Measurements from ENCODE around the gene STARD4. TPM values are rescaled to one million over a fixed set of nuclear protein-coding genes. Genes with fewer than 3 reads are reported as not detected.

STARD4 gene
- total RNA-seq, 3 donors from 2014 or later, result 18.8 to 37.5 (median 36.0) TPM

GRCh38 chr5:111472579-111472978 is 39.8 kb downstream of the STARD4 start:
- Histone ChIP-seq H3K4me1 (ENCODE audit: low read depth) (no peaks in the 10 kb centered on the region), H3K9me3 (no peaks in the 10 kb centered on the region), H3K36me3 (ENCODE audit: low read depth) (no peaks in the 10 kb centered on the region), H3K4me3 (no peak overlapping the region)
- intact Hi-C loops (cut with DNase I, micrococcal nuclease), result no loop called here
- ATAC-seq, result peak; percentile 46
- no peak for TF ChIP-seq CTCF (IDR thresholded peaks at IDR 0.05)
- DNase-seq, result peak in 1 of 3 donors; percentile 7

- H3K4me1 ChIP-seq (ENCODE audit: low read depth), result no peaks in the 10 kb centered on the region
- DNase-seq, result no peak
- intact Hi-C loops (cut with DNase I, micrococcal nuclease), result no loop called here
- no peaks in the 10 kb centered on the region for H3K9me3 ChIP-seq
- H3K4me3 ChIP-seq, result no peak overlapping the region
- no peak for TF ChIP-seq CTCF (IDR thresholded peaks at IDR 0.05)
- no peak for ATAC-seq
- H3K36me3 ChIP-seq (ENCODE audit: low read depth), result no peaks in the 10 kb centered on the region
These were observed 40.2 kb downstream of the STARD4 start for GRCh38 chr5:111472096-111472495.

GRCh38 chr5:111469903-111470302 is 42.4 kb downstream of the STARD4 start:
- no peak for TF ChIP-seq CTCF (IDR thresholded peaks at IDR 0.05)
- H3K4me1 ChIP-seq (ENCODE audit: low read depth), result no peaks in the 10 kb centered on the region

GRCh38 chr5:111469293-111469896 is 42.9 kb downstream of the STARD4 start:
- no peaks in the 10 kb centered on the region for H3K36me3 ChIP-seq (ENCODE audit: low read depth)
- H3K4me3 ChIP-seq, result no peak overlapping the region
- DNase-seq (no peak), ATAC-seq (no peak)
- no peak for TF ChIP-seq CTCF (IDR thresholded peaks at IDR 0.05)
- no peaks in the 10 kb centered on the region for H3K4me1 ChIP-seq (ENCODE audit: low read depth)
- no peaks in the 10 kb centered on the region for H3K9me3 ChIP-seq
- intact Hi-C loops (cut with DNase I, micrococcal nuclease), result no loop called here

More at GRCh38 chr5:111469903-111470302, 42.4 kb downstream of the STARD4 start:
- DNase-seq (no peak), ATAC-seq (no peak)
- Histone ChIP-seq H3K4me3 (no peak overlapping the region), H3K36me3 (ENCODE audit: low read depth) (no peaks in the 10 kb centered on the region), H3K9me3 (no peaks in the 10 kb centered on the region)
- intact Hi-C loops (cut with DNase I, micrococcal nuclease), result no loop called here

GRCh38 chr5:111463311-111463710 is 49.0 kb downstream of the STARD4 start:
- ATAC-seq (no peak), DNase-seq (no peak)
- no peak for TF ChIP-seq CTCF (IDR thresholded peaks at IDR 0.05)
- Histone ChIP-seq H3K4me1 (ENCODE audit: low read depth) (no peaks in the 10 kb centered on the region), H3K36me3 (ENCODE audit: low read depth) (no peaks in the 10 kb centered on the region), H3K9me3 (no peaks in the 10 kb centered on the region), H3K4me3 (no peak overlapping the region)
- intact Hi-C loops (cut with DNase I, micrococcal nuclease), result no loop called here

- Histone ChIP-seq H3K36me3 (ENCODE audit: low read depth) (no peaks in the 10 kb centered on the region), H3K4me3 (no peak overlapping the region), H3K4me1 (ENCODE audit: low read depth) (no peaks in the 10 kb centered on the region), H3K9me3 (no peaks in the 10 kb centered on the region)
- intact Hi-C loops (cut with DNase I, micrococcal nuclease), result no loop called here
- ATAC-seq (no peak), DNase-seq (no peak)
- TF ChIP-seq CTCF (IDR thresholded peaks at IDR 0.05), result no peak
These were observed 50.4 kb downstream of the STARD4 start for GRCh38 chr5:111461934-111462333.
